ENCODE data around the gene MYO3B.
"Not testable (repeated sequence)": the region's sequence is repeated elsewhere in the genome, so short reads cannot be mapped to it uniquely, and the experiment has no call there.

Gene MYO3B

GRCh38 chr2:170391018-170391417 lies 213.1 kb downstream of the MYO3B start:
- DNase-seq = no peak

- no peak for DNase-seq
These were observed 213.8 kb downstream of the MYO3B start for GRCh38 chr2:170391697-170392096.

GRCh38 chr2:170393861-170394498 lies 216.0 kb downstream of the MYO3B start:
- DNase-seq = no peak

- DNase-seq = no peak
These were observed 216.9 kb downstream of the MYO3B start for GRCh38 chr2:170394641-170395387.

DNA sequence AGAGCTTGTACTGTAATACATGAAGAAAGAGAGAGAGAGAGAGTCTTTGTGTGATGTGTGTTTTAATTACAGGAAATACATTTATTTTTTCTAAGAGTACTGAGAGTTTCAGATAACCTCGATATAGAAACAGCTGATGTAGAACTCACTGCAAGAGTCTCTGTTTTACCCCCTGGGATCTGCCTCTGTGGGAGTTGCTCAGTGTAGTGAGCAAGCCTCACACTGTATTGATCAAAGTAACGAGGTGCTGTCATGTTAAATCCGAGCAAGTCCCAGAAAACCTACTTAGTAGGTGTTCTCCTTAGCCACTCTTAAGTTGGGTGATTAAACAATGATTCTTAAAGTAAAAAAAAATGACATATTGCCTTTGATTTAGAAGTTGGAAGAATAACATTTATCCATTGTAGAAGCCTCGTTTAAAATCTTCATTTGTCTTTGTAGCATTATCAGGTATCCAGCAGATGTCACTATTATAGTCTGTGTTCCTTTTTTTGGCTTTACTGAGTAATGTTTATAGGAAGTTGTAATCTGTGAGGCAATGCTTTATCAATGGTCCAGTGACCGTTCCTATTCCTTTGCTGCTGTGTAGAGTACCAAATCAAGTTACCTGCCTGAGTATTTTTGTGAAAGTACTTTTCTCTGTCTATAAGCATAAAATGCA lies 219.0 kb downstream of the MYO3B start:
- DNase-seq = no peak

DNA sequence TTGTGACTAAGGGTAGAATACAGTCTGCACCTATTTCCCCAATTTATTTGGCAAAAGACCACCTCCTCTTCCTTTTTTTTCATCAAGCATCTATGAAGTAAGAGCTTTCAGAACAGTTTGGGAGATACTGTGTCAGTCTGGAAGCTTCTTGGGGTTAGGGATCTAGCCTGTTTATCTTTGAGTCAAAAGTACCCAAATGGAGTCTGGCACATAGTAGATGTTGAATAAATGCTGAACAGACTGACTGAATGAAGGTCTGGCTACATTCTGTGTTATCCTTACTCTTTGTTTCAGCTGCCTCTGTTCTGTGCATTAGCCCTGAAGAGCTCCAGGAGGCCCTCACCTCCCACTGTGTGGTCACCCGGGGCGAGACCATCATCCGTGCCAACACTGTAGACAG lies 223.2 kb downstream of the MYO3B start:
- no peak for DNase-seq

GRCh38 chr2:170404846-170405245 lies 226.9 kb downstream of the MYO3B start:
- DNase-seq = no peak

GRCh38 chr2:170405326-170405725 lies 227.4 kb downstream of the MYO3B start:
- no peak for DNase-seq

GRCh38 chr2:170408461-170409163 lies 230.7 kb downstream of the MYO3B start:
- DNase-seq = no peak

GRCh38 chr2:170409164-170409535 lies 231.2 kb downstream of the MYO3B start:
- DNase-seq = peak; percentile 1 to 57

- DNase-seq = no peak
These were observed 233.7 kb downstream of the MYO3B start for GRCh38 chr2:170411660-170412059.

- DNase-seq = no peak
These were observed 243.2 kb downstream of the MYO3B start for GRCh38 chr2:170420961-170421687.

- DNase-seq = no peak
These were observed 246.0 kb downstream of the MYO3B start for GRCh38 chr2:170423919-170424318.

DNA sequence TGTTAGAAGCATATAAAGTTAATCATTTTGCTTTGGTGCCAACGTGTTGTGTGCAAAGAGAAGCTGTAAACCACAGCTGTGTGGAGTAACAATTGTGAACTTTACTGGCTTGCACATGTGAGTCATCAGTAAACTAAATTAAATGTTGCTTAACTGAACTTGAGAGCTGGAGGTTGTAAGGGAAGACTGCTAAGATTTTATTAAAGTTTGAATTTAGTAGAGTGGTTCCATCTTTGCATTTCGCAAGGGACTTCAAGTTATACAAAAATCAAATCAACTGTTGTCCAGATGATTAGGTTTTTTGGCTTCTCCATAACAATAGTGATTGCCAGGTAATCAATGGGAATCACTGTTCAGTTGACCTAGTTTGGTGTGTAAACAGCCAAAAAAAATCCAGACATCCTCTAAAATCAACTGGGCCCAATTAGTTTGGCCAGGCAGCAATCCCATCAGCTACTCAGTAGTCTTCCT lies 247.4 kb downstream of the MYO3B start:
- DNase-seq = no peak

- no peak for DNase-seq
These were observed 250.9 kb downstream of the MYO3B start for GRCh38 chr2:170428868-170429267.

DNA sequence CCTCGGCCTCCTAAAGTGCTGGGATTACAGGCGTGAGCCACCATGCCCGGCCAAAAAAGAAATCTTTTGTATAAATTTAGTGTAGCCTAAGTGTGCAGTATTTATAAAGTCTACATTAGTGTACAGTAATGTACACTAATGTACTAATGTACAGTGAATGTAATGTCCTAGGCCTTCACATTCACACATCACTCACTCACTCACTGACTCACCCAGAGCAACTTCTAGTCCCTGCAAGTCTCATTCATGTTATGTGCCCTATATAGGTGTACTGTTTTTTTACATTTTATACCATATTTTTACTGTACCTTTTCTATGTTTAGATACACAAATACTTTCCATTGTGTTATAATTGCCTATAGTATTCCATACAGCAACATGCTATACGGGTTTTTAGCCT lies 254.9 kb downstream of the MYO3B start:
- DNase-seq = no peak

DNA sequence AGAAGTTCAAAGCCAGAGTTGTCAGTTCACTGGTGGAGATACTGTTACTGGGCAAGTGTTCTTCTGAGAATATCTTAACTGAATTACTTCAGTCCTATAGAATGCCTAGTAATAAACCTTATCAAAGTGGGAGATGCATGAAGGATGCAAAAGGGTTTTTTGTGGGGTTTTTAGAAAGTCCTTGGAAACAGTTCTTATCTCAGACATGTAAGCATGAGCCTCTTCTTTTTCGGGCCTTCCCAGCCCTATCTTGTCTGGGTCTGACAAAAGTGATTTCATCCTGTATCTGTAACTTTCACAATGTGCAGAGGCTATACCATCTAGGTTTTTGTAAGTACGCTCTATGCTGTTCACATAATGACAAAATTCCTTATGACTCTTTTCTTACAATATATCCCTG lies 255.5 kb downstream of the MYO3B start:
- DNase-seq = no peak

DNA sequence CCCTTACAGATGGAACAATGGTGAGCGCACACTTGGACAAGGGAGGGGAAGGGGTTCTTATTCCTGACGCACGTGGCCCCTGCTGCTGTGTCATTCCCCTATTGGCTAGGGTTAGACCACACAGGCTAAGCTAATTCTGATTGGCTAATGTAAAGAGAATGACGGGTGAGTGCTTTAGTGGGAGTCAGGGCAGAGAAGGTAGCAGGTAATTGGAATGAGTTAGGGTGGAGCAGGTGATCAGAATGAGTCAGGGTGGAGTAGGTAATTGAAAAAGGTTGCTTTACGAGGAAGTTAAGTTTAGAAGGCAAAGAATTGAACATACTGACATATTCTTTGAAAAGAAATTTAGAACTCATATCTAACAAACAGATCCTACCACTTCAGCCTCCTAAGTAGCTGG lies 256.4 kb downstream of the MYO3B start:
- DNase-seq = not testable (repeated sequence)

DNA sequence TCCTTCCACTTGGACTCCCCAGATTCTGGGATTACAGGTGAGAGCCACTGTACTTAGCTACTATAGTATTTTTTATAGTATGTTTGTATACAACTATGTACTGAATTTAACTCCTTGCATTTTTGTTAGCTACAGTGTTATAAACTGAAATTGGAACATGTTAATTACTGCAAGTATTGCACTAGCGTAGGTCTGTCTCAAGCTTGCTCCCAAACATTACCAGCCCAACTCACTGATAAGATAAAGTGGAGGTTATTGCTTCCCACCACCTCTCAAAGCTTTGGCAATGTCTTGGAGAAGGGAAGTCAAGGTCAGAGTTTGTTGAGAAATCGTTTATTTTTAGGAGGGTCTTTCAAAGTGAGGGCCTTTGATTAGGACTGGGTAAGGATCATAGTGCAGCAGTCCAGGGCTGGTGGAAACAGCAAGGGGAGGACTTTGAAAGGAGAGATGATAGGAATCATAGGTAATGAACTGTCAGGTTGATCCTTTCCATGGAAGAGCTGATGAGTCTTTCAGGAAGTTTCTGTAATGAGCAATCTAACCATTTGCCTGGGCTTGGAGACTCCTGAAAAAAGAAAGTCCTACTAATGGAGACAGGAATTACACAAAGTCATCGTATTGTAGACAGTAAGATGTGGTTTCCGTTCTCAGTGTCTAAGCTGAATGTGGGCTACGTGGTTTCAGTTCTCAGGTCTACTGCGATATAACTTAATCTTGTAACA lies 257.1 kb downstream of the MYO3B start:
- no peak for DNase-seq

DNA sequence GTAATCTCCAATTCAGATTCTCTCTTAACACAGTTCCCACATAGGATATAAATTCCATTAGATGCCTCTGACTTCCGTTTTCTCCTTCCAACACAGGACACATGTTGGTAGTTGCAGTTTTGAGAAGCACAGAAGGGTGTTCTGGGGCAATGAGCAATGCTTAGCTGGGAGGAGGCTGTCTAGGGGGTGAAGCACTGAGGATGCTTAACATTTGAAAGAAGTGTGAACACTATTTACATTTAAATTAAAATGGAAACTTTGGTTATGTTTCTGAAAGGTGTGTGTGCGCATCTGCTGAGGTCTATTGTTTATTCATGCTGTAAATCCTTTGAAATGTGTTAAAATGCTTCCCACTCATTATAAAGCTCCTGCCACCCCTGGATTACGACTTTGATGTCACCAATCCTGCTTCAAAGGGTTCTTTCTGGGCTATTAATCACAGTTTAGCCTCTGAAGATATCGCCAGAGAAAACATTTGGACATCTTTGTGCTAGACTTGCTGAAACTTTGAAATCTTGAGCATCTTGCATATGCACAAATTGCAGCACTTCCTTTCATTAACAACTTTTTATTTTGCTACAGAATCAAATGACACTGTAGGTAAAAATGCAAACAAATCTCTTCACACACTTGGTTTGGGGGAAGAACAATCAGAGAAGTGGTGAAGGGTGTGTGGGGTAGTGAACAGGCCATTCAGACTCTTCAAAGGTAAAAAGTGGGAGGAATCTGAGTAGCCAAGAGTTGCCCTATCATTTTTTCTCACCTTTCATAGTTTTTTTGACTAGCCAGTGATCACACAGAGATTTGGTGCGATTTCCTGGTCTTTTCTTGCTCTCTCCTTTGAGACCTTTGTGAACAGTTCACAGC lies 258.4 kb downstream of the MYO3B start:
- no peak for DNase-seq

DNA sequence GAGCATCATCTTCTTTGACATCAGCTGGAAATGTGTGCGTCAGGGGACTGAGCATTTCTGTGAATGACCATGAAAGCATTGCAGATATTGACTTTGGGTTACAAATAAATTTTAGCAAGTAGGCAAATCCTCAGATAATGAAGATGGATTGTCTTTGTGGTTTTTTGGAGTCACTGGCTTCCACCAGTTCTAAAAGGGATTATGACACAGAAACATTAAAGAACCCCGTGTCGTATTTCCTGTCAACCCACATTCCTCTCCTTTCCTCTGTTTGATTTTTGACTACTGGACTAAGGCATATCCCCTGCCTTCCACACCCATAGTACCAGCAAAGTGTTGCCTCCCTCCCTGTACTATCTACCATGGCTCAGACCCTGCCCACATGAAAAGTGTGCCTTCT lies 268.1 kb downstream of the MYO3B start:
- DNase-seq = no peak
